ENCODE measurements around the gene KLHDC8B.

The KLHDC8B gene

DNA sequence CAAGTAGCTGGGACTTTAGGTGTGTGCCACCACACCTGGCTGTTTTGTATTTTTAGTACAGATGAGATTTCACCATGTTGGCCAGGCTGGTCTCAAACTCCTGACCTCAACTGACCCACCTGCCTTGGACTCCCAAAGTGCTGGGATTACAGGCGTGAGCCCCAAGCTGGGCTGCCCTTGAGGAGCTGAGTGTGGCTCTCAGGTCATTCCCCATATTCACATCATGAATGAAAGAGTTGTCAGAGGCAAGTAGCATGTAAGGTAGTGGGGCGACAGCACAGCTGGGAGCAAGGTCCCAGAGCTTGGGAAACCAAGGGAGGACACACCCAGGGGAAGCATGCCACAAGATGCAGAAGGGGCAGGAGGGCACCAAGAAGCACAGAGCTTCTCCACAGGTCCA, 10.2 kb upstream of the KLHDC8B start:
- no peak for DNase-seq

- DNase-seq, result no peak
Observed at GRCh38 chr3:49161808-49162530, 9.4 kb upstream of the KLHDC8B start.

DNA sequence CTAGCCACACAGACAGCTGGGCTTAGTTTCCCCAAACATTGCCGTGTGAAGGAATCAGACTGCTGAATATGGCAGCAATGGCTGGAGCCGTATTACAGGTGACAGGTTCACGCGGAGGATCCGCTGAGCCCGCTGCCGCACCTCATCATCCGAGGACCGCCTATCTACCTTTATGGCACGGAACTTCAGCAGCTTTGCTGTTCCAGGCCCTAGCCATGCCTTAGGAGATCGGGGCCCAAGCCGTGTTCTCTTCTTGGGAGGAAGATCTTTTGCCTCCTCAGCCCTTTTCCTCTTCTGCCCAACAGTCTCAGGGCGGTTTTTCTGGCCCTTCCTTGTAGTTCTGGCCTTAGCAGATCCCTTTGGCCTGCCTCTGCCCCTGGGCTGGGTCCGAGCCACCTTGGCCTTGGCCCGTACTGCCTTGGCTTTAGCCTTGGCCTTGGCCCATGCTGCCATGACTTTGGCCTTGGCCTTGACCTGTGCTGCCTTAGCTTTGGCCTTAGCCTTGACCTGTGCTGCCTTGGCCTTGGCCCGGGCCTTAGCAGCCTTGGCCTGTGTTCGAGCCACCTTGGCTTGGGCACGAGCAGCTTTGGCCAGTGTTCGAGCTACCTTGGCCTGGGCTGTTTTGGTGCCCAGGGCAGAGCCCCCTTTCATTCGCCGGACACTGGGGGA, 8.5 kb upstream of the KLHDC8B start:
- no peak for DNase-seq

GRCh38 chr3:49163609-49164008, 7.8 kb upstream of the KLHDC8B start:
- DNase-seq, result no peak

- DNase-seq, result no peak
Observed at GRCh38 chr3:49164983-49165720, 6.2 kb upstream of the KLHDC8B start.

DNA sequence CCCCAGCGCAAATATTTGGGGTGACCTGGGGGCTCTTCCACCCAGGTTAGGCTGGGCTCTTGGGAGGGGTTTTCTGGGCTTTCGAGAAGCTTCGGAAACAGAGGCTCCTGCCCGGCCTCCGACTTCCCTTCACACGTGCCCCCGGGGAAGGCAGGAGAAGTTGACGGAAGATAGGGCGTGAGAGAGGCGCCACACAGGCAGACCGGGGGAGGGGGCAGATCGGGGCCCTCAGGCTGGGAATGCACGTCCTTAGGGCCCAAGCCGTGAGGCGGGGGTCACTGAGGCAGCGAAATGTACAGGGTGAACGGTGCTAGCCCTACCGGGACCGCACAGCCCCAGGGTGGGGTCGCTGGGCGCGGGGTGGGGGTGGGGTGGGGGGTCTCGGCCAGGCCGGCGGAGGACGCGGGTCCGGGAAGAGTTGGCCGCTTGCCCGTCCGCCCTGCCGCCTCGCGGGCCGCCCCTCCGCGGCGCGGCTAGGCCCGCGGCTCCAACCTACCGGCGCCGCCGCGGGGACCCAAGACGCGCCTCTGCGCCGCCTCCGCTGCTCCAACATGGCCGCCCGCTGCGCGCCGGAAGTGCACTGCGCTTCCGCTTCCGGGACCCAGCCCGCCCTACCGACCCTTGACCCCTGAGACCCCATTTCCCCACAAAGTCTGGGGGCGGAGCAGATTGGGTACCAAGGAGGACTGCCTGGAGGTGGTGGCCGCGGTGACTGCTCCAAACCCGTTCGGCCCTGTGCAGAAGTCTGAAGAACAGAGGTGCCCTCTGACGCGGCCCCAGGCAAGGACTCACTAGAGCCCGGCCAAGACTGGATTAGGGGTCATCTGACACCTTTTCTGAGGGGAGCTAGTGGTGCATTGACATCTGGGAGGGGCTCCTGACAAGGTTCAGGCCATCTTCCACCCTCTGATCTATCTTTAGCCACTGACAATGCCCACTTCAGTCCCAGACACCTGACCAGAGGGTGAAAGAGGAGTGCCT, 5.3 kb upstream of the KLHDC8B start, which contains the start of gene CCDC71:
Gene CCDC71, minus strand, starts transcription at position 561 of the 981 bp plus-strand sequence. CDS start 2,123 bp downstream, outside the sequence.
- DNase-seq, result no peak

DNA sequence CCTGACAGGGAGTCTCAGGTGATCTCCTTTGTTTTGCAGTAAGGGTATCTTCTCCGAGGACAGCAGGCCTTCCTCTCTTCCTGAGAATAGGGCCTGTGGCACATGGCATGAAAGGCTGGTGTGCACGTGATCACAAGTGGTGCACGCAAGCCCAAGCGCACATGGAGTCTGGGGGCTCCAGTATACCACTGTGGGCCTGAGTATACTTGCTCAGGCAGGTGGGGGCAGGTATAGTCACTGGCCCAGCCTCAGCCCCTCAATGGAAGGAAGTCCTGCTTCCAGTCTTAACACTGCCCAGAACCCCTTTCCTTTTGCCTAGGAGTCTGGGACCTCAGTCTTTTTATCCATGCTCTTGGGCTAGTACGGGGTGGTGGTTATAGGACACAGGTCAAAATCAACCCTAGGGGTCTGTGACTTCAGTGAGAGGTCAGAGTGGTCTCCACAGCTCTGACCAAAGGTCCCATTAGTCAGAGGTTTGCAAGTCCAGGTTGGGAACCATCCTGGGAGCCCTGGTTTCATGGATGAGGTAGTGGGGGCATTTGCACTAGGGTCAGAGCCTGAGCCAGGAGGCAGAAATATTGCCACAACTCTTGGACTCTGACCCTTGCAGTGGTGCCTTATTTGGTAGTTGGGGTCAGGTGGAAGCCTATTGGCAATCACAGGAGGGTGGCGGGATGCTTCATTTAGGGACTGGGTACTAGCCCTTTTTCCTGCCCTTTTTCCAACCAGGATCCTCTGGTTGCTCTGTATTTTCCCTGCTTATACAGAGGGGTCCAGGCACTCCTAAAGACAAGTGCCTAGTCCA, 4.4 kb upstream of the KLHDC8B start:
- DNase-seq, result no peak

- DNase-seq, result no peak
Observed at GRCh38 chr3:49170744-49171118, 667 bp upstream of the KLHDC8B start.

- no peak for DNase-seq
Observed at GRCh38 chr3:49171775-49172500, 540 bp downstream of the KLHDC8B start.

- no peak for DNase-seq
Observed at GRCh38 chr3:49172551-49173041, 1.2 kb downstream of the KLHDC8B start.

- DNase-seq, result peak; percentile 12
Observed at GRCh38 chr3:49173116-49173791, 1.9 kb downstream of the KLHDC8B start.

GRCh38 chr3:49173792-49174170, 2.4 kb downstream of the KLHDC8B start:
- no peak for DNase-seq

- DNase-seq, result no peak
Observed at GRCh38 chr3:49174397-49174985, 3.1 kb downstream of the KLHDC8B start.

GRCh38 chr3:49175530-49175929, 4.1 kb downstream of the KLHDC8B start:
- no peak for DNase-seq

GRCh38 chr3:49177073-49177472, 5.7 kb downstream of the KLHDC8B start:
- no peak for DNase-seq

DNA sequence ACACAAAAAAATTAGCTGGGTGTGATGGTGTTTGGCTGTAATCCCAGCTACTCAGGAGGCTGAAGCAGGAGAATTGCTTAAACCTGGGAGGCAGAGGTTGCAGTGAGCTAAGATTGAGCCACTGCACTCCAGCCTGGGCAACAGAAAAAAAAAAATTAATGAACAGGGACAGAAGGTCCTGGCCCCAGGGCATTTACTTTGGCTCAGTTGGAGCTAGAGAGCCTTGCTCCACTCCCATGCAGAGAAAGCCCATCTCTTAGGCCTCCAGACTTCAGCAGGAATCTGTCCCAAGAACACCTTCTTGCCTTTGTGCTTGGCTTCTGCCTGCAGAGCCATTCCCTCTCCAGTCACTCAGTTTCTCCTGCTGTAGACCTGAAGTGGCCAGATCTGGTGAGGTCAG, 8.7 kb downstream of the KLHDC8B start:
- DNase-seq, result no peak

GRCh38 chr3:49181351-49181750, 10.0 kb downstream of the KLHDC8B start:
- DNase-seq, result no peak

GRCh38 chr3:49182682-49183081, 11.3 kb downstream of the KLHDC8B start:
- no peak for DNase-seq

DNA sequence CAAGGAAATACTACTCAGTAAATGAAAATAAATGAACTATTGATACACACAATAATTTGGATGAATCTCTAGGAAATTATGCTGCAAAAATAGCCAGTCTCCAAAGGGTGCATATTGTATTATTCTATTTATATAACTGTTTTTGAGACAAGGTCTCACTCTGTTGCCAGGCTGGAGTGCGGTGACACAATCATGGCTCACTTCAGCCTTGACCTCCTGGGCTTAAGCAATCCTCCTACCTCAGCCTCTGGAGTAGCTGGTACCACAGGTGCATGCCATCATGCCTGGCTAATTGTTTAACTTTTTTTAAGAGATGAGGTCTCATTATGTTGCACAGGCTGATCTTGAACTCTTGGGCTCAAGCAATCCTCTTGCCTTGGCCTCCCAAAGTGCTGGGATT, 12.5 kb downstream of the KLHDC8B start:
- no peak for DNase-seq

DNA sequence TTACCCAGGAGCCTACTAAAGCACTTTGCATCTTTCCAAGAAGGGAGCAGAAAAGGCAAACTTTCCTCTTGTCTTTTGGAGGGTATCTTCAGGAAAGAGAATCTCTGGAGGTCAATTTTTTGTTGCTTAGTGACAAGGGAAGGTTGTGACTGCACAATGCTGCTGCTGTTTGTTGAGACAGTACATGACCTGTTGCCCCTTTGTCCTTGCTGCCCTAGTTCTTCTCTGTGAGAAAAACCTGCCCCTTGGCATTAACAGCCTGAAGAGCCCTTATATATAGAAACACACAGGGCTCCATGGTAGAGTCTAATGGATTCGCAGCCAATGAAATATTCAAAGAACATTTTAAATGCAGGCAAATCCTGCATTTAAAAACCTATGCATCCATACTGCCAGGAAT, 20.3 kb downstream of the KLHDC8B start:
- DNase-seq, result no peak
